Activated CD4-positive, alpha-beta T cell treated with anti-CD3 and anti-CD28 coated beads for 4 hours (primary cell): ENCODE measurements around the gene ATP5MC3.
A peak's percentile ranks its signal among the peaks of the same experiment; 100 is the strongest.

Experiments
- DNase-seq, 2 donors: peaks; one replicate each; pipeline ENCODE4 v3.0.0-alpha.2; 2020

Gene ATP5MC3

GRCh38 chr2:175167792-175168563 lies 13.5 kb downstream of the ATP5MC3 start, which contains the start of gene ATF2:
Gene ATF2, minus strand, starts transcription at chr2:175168203. Its CDS starts 31,760 bp downstream, at chr2:175136443.
- peak; percentile 97 to 98 for DNase-seq

DNA sequence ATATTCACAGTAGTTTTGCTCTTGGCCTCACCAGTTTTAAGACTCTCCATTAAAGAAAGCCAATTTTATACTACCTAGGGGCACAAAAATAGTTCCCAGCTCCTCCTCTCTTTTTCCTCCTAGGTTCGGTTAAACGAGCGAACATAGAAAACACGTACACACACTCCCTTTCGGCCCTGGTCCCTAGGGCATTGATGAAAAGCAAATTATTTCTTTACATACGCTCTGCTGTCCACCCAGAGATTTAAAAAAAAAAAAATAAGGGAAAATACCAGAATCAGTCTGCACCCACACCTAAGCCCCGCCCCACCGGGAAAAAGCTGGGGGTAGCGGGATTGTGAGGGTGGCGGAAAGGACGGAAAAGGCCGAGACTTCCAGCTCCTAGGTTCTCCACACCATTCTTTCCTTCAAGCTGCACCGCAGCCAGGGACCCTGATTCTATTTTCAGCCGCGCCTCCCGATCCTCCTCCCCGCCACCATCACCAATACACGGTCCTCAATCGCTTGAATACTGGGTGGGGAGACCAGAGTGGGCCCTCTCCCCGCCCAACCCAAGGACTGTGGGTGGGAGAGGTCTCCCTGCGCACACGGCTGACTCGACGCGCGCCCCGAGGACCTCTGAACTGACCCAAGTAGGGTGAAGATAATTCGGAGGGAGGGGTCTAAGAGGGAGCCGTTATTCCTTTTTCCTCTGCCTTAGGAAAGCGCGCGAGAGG lies 14.3 kb downstream of the ATP5MC3 start:
- DNase-seq, result peak; percentile 4 to 11

DNA sequence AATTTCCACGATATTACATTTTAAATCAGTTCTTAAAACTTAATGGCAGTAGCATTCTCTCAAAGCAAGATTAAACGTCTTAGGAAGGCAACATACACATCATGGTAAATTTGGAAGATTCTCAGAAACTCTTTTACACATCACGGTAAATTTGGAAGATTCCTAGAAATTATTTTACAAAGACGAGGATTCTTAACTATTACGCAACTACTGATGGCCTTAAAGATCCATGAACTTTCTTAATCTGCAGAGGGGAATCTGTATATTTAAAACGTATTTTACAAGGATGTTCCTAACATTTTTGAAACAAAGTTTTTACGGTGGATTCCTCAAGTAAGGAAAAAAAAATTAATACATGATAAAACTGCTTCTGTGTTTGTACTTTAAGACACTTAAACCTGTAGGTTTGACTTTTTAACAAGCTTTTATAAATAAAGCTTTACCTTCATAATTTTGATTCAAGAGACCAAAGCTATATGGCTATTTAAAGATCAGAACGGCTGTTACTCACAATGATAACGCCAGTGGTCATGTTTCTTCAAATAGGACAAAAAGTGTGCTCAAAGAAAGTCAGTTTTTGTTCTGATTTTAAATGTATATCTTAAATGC lies 15.2 kb downstream of the ATP5MC3 start:
- no peak for DNase-seq

GRCh38 chr2:175164235-175164634 lies 17.3 kb downstream of the ATP5MC3 start:
- no peak for DNase-seq

DNA sequence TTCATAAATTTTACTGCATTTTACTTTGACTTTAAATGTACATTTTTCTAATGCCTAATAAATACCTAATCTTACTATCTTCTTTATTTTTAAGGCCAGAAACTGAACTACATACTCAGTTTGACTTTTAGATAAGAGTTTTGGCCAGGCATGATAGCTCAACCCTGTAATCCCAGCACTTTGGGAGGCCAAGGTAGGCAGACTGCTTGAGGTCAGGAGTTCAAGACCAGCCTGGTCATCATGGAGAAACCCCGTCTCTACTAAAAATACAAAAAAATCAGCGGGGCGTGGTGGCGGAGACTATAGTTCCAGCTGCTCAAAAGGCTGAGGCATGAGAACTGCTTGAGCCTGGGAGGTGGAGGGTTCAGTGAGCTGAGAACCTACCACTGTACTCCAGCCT lies 22.6 kb downstream of the ATP5MC3 start:
- no peak for DNase-seq

DNA sequence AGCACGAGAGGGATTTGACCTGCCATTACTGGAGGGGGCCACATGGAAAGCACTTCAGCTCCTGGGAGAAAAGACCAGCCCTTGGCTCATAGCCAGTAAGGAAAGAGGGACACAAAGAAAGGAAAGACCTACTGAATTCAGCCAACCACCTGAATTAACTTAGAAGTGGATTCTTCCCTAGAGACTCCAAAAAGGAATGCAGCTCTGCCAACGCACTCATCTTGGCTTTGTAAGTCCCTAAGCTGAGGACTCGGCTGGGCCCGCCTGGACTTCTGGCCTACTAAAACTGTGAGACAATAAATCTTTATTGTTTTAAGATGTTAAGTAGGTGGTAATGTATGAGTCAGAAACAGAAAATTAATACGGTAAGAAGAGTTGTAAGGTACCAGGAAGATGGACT lies 25.0 kb downstream of the ATP5MC3 start:
- DNase-seq, result no peak

- no peak for DNase-seq
These were observed 26.8 kb downstream of the ATP5MC3 start for GRCh38 chr2:175154661-175155082.

- DNase-seq, result no peak
These were observed 29.3 kb downstream of the ATP5MC3 start for GRCh38 chr2:175152242-175152641.

- no peak for DNase-seq
These were observed 29.7 kb downstream of the ATP5MC3 start for GRCh38 chr2:175151791-175152190.

DNA sequence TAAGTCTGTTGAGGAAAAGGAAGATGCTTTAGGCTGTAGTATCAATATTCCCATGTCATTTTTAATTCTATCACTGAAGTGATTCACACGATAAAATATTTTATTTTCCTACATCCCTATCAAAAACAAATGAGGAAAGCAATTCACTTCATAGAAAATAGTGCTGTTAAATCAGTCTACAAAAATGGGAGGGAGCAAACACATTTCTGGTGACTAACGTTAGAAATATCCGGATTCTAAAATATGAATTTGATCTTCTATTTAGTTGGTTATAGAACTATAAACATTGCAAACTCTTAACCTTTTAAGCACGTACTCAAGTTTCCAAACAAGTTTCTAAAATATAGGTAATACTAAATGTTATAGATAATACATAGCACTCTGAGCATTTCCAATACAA lies 34.3 kb downstream of the ATP5MC3 start:
- no peak for DNase-seq

- DNase-seq, result no peak
These were observed 37.8 kb downstream of the ATP5MC3 start for GRCh38 chr2:175143678-175144077.

DNA sequence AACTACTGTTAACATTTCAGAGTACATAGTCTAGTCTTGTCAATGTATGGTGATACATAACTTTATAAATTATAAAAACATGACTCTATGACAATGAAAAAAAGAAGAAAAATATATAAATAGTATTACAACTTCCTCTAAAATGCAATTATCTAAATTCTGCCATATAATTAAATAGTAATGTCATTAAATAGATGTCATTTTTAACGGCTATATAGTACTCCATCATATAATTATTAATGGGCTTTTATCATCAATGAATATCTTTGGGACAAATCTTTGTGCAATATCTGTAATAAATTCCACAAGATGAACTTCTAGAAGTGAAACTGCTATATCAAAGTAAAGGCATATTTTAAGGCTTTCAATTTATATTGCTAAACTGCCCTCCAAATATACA lies 38.3 kb downstream of the ATP5MC3 start:
- DNase-seq, result no peak

DNA sequence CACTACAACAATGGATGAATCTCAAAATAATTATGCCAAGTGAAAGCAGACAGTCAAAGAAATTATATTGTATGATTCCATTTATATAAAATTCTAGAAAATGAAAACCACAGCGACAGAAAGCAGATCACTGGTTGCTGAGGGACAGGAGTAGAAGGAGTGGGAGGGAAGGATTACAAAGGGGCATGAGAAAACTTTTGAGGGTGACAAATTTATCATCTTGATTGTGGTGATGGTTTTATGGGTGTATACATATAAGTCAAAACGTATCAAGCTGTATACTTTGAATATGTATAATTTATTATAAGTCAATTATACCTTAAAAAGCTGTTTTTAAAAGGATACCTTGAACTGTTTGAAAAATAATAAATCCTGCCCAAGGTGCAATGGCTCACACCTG lies 41.2 kb downstream of the ATP5MC3 start:
- no peak for DNase-seq

DNA sequence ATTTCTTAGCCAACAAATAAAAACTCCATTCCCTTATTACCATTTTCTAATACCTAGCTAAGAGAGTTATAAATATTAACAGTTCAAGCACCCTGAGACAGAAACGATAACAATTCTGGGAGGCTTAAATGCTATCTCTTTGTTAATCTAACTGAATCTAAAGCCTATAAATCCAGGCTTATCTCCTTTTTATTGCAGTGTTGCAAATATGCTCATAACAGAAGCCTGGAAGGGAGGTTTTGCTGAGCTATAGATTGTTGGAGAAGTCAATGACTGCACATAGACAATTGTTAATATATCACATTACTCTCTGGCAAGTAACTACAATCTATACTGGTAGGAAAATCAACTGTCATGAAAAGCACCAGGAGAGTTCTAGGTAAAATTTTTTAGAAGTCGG lies 43.7 kb downstream of the ATP5MC3 start:
- DNase-seq, result no peak

GRCh38 chr2:175136334-175137215 lies 44.9 kb downstream of the ATP5MC3 start:
- DNase-seq, result no peak

- no peak for DNase-seq
These were observed 45.6 kb downstream of the ATP5MC3 start for GRCh38 chr2:175135862-175136261.

GRCh38 chr2:175135177-175135576 lies 46.3 kb downstream of the ATP5MC3 start:
- no peak for DNase-seq

DNA sequence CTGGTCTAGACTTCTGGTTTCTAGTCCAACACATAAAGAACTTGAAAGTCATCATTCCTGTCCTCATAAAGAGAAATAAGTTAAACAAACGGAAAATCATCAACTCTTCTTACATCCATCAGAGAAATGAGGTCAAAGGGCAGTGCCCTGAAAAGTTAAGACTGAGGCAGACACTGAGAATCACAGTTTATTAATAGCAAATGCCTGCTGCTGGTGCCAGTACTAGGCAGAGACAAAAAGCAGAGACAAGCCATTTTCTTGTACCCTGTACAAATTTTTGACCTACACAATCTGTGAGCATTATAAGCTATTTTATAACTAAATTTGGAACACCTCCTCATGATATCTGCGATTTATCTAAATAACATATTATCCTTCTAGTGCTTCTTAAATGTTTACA lies 50.3 kb downstream of the ATP5MC3 start:
- no peak for DNase-seq

DNA sequence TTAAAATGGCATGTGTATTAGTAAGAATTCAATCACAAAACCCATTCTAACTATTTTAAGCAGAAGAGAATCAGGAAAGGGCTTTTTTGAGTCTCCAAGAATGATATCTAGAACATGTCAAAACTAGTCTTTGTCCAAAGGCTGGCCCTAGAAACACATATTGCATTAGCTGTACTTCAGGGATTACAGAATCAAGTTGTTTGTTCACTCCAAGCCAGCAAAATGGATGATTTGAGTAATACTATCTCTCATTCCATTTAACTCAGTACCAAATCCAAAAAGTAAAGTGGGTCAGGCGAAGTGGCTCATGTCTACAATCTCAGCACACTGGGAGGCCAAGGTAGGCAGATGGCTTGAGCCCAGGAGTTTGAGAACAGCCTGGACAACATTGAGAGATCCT lies 54.8 kb downstream of the ATP5MC3 start:
- no peak for DNase-seq
